ENCODE measurements around the gene UPF3A. TPM values are rescaled to one million over a fixed set of nuclear protein-coding genes. Genes with fewer than 3 reads are reported as not detected.

Gene UPF3A
- total and polyA plus RNA-seq, 2 experiments from 2014 or later, result 25.3 to 50.8 TPM

GRCh38 chr13:114319441-114319913, 38.1 kb downstream of the UPF3A start:
- no peaks in the 10 kb centered on the region for H3K9me3 ChIP-seq (ENCODE audit: low read depth)
- H3K4me3 ChIP-seq, result peak overlapping the region; percentile 54
- H3K9ac ChIP-seq, result peak overlapping the region; percentile 30; the same call in 1 of the 2 replicates
- peaks cover 41% of the 10 kb centered on the region for H3F3A ChIP-seq (ENCODE audit: insufficient read depth)
- H3K27me3 ChIP-seq (replicated peaks; ENCODE audit: insufficient read depth), result no peaks in the 10 kb centered on the region
- H3K4me1 ChIP-seq (ENCODE audit: insufficient read depth), result peaks cover 43% of the 10 kb centered on the region
- H3K36me3 ChIP-seq (ENCODE audit: low read depth), result peaks cover 35% of the 10 kb centered on the region
- 21 to 23% methylated on average over 3 of the region's 3 CpGs for WGBS, 2 experiments (ENCODE audit: low coverage in 1 of 2, low lambda C conversion rate in 2 of 2, missing lambda C conversion rate in 2 of 2)
- peaks cover 97% of the 10 kb centered on the region for H3K79me2 ChIP-seq (ENCODE audit: insufficient read depth)
- peak; percentile 86 for DNase-seq
- H3K9me2 ChIP-seq (ENCODE audit: insufficient read depth), result no peaks in the 10 kb centered on the region
- peaks cover 14% of the 10 kb centered on the region for H4K20me1 ChIP-seq (ENCODE audit: insufficient read depth)
- no peak overlapping the region for H2AFZ ChIP-seq
- peak overlapping the region; percentile 44 for H3K4me2 ChIP-seq (ENCODE audit: unreplicated experiment)
- H3K27ac ChIP-seq, result peak overlapping the region; percentile 73
- in situ Hi-C loops (cut with MboI), result no loop called here
- TF ChIP-seq EZH2phosphoT487 (IDR thresholded peaks at IDR 0.05; ENCODE audit: insufficient read depth, low read depth) (no peak), EZH2 (IDR thresholded peaks at IDR 0.05; ENCODE audit: insufficient read depth, poor library complexity, severe bottlenecking) (no peak)

- H3K79me2 ChIP-seq (ENCODE audit: insufficient read depth), result peaks cover 97% of the 10 kb centered on the region
- H3K9ac ChIP-seq, result no peak overlapping the region
- peaks cover 14% of the 10 kb centered on the region for H4K20me1 ChIP-seq (ENCODE audit: insufficient read depth)
- in situ Hi-C loops (cut with MboI), result no loop called here
- H3K27me3 ChIP-seq (replicated peaks; ENCODE audit: insufficient read depth), result no peaks in the 10 kb centered on the region
- H3K36me3 ChIP-seq (ENCODE audit: low read depth), result peaks cover 40% of the 10 kb centered on the region
- peaks cover 43% of the 10 kb centered on the region for H3K4me1 ChIP-seq (ENCODE audit: insufficient read depth)
- H3K27ac ChIP-seq, result peak overlapping the region; percentile 73
- H3F3A ChIP-seq (ENCODE audit: insufficient read depth), result peaks cover 37% of the 10 kb centered on the region
- peak; percentile 24 for DNase-seq
- no peaks in the 10 kb centered on the region for H3K9me3 ChIP-seq (ENCODE audit: low read depth)
- H3K9me2 ChIP-seq (ENCODE audit: insufficient read depth), result no peaks in the 10 kb centered on the region
- no peak for TF ChIP-seq EZH2phosphoT487 (IDR thresholded peaks at IDR 0.05; ENCODE audit: insufficient read depth, low read depth)
- TF ChIP-seq EZH2 (IDR thresholded peaks at IDR 0.05; ENCODE audit: insufficient read depth, poor library complexity, severe bottlenecking), result no peak
- peak overlapping the region; percentile 44 for H3K4me2 ChIP-seq (ENCODE audit: unreplicated experiment)
- H3K4me3 ChIP-seq, result peak overlapping the region; percentile 54
- H2AFZ ChIP-seq, result no peak overlapping the region
These were observed 38.7 kb downstream of the UPF3A start for GRCh38 chr13:114320065-114320464.

- peaks cover 32% of the 10 kb centered on the region for H3K4me1 ChIP-seq (ENCODE audit: insufficient read depth)
- H4K20me1 ChIP-seq (ENCODE audit: insufficient read depth), result peaks cover 10% of the 10 kb centered on the region; the same call in 1 of the 2 replicates
- no peak overlapping the region for H3K4me2 ChIP-seq (ENCODE audit: unreplicated experiment)
- TF ChIP-seq EZH2phosphoT487 (IDR thresholded peaks at IDR 0.05; ENCODE audit: insufficient read depth, low read depth) (no peak), EZH2 (IDR thresholded peaks at IDR 0.05; ENCODE audit: insufficient read depth, poor library complexity, severe bottlenecking) (no peak)
- no peak overlapping the region for H3K9ac ChIP-seq
- H3K36me3 ChIP-seq (ENCODE audit: low read depth), result peaks cover 52% of the 10 kb centered on the region
- H3K79me2 ChIP-seq (ENCODE audit: insufficient read depth), result peaks cover 97% of the 10 kb centered on the region
- no peak for DNase-seq
- H3K9me3 ChIP-seq (ENCODE audit: low read depth), result no peaks in the 10 kb centered on the region
- 99 to 100% methylated on average over 3 of the region's 3 CpGs for WGBS, 2 experiments (ENCODE audit: low coverage in 1 of 2, low lambda C conversion rate in 2 of 2, missing lambda C conversion rate in 2 of 2)
- H3F3A ChIP-seq (ENCODE audit: insufficient read depth), result peaks cover 42% of the 10 kb centered on the region
- in situ Hi-C loops (cut with MboI), result no loop called here
- no peak overlapping the region for H3K4me3 ChIP-seq
- no peak overlapping the region for H3K27ac ChIP-seq
- no peaks in the 10 kb centered on the region for H3K9me2 ChIP-seq (ENCODE audit: insufficient read depth)
- no peaks in the 10 kb centered on the region for H3K27me3 ChIP-seq (replicated peaks; ENCODE audit: insufficient read depth)
- H2AFZ ChIP-seq, result no peak overlapping the region
These were observed 39.9 kb downstream of the UPF3A start for GRCh38 chr13:114321256-114321655.

GRCh38 chr13:114323349-114323748, 41.9 kb downstream of the UPF3A start:
- H3K27me3 ChIP-seq (replicated peaks; ENCODE audit: insufficient read depth), result no peaks in the 10 kb centered on the region
- no peak overlapping the region for H3K4me2 ChIP-seq (ENCODE audit: unreplicated experiment)
- H3K36me3 ChIP-seq (ENCODE audit: low read depth), result peaks cover 63% of the 10 kb centered on the region
- TF ChIP-seq EZH2 (IDR thresholded peaks at IDR 0.05; ENCODE audit: insufficient read depth, poor library complexity, severe bottlenecking) (no peak), EZH2phosphoT487 (IDR thresholded peaks at IDR 0.05; ENCODE audit: insufficient read depth, low read depth) (no peak)
- H2AFZ ChIP-seq, result no peak overlapping the region
- in situ Hi-C loops (cut with MboI), result no loop called here
- DNase-seq, result no peak
- H3K9ac ChIP-seq, result no peak overlapping the region
- peaks cover 21% of the 10 kb centered on the region for H3K4me1 ChIP-seq (ENCODE audit: insufficient read depth)
- no peak overlapping the region for H3K4me3 ChIP-seq
- no peaks in the 10 kb centered on the region for H3K9me2 ChIP-seq (ENCODE audit: insufficient read depth)
- 82 to 84% methylated on average over 2 of the region's 2 CpGs for WGBS, 2 experiments (ENCODE audit: low coverage in 1 of 2, low lambda C conversion rate in 2 of 2, missing lambda C conversion rate in 2 of 2)
- H3F3A ChIP-seq (ENCODE audit: insufficient read depth), result peaks cover 33% of the 10 kb centered on the region
- peaks cover 6% of the 10 kb centered on the region; the same call in 1 of the 2 replicates for H4K20me1 ChIP-seq (ENCODE audit: insufficient read depth)
- no peak overlapping the region for H3K27ac ChIP-seq
- H3K79me2 ChIP-seq (ENCODE audit: insufficient read depth), result peaks cover 87% of the 10 kb centered on the region
- H3K9me3 ChIP-seq (ENCODE audit: low read depth), result no peaks in the 10 kb centered on the region

- H3K79me2 ChIP-seq (ENCODE audit: insufficient read depth), result peaks cover 78% of the 10 kb centered on the region
- H3K4me3 ChIP-seq, result no peak overlapping the region
- in situ Hi-C loops (cut with MboI), result no loop called here
- no peaks in the 10 kb centered on the region for H3K9me3 ChIP-seq (ENCODE audit: low read depth)
- no peaks in the 10 kb centered on the region for H3K27me3 ChIP-seq (replicated peaks; ENCODE audit: insufficient read depth)
- H3K9me2 ChIP-seq (ENCODE audit: insufficient read depth), result no peaks in the 10 kb centered on the region
- no peak for TF ChIP-seq EZH2 (IDR thresholded peaks at IDR 0.05; ENCODE audit: insufficient read depth, poor library complexity, severe bottlenecking)
- TF ChIP-seq EZH2phosphoT487 (IDR thresholded peaks at IDR 0.05; ENCODE audit: insufficient read depth, low read depth), result no peak
- 88 to 98% methylated on average over 4 of the region's 4 CpGs for WGBS, 2 experiments (ENCODE audit: low coverage in 1 of 2, low lambda C conversion rate in 2 of 2, missing lambda C conversion rate in 2 of 2)
- no peaks in the 10 kb centered on the region; the same call in 1 of the 2 replicates for H4K20me1 ChIP-seq (ENCODE audit: insufficient read depth)
- H2AFZ ChIP-seq, result no peak overlapping the region
- no peak for DNase-seq
- H3K4me1 ChIP-seq (ENCODE audit: insufficient read depth), result peaks cover 11% of the 10 kb centered on the region
- peaks cover 63% of the 10 kb centered on the region for H3K36me3 ChIP-seq (ENCODE audit: low read depth)
- peaks cover 23% of the 10 kb centered on the region for H3F3A ChIP-seq (ENCODE audit: insufficient read depth)
- H3K9ac ChIP-seq, result no peak overlapping the region
- H3K27ac ChIP-seq, result no peak overlapping the region
- no peak overlapping the region for H3K4me2 ChIP-seq (ENCODE audit: unreplicated experiment)
These were observed 42.9 kb downstream of the UPF3A start for GRCh38 chr13:114324334-114324733.
